ENCODE measurements around the gene CMTM4.

Gene CMTM4

DNA sequence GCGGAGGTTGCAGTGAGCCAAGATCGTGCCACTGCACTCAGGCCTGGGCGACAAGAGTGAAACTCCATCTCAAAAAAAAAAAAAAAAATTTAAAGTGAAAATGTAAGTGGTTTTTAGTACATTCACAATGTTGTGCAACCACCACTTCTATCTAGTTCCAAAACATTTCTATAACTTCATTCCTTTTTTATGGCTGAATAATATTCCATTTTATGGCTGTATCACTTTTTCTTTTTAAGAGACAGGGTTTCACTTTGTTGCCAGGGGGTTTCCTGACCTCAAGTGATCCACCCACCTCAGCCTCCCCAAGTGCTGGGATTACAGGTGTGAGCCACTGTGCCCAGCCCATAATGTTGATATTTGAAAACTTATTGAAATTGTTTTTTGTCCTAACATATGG lies 103.7 kb downstream of the CMTM4 start:
- no peaks in the 10 kb centered on the region for H4K20me1 ChIP-seq (ENCODE audit: insufficient read depth)
- H3K9ac ChIP-seq = no peak overlapping the region
- no peaks in the 10 kb centered on the region for H3K36me3 ChIP-seq (ENCODE audit: insufficient read depth)
- H3K79me2 ChIP-seq (ENCODE audit: insufficient read depth, low read depth) = no peaks in the 10 kb centered on the region
- H3K27me3 ChIP-seq (ENCODE audit: insufficient read depth, low read depth) = peaks cover 7% of the 10 kb centered on the region; the same call in 1 of the 2 replicates
- no peak overlapping the region for H3K27ac ChIP-seq
- TF ChIP-seq, protein P1, sequence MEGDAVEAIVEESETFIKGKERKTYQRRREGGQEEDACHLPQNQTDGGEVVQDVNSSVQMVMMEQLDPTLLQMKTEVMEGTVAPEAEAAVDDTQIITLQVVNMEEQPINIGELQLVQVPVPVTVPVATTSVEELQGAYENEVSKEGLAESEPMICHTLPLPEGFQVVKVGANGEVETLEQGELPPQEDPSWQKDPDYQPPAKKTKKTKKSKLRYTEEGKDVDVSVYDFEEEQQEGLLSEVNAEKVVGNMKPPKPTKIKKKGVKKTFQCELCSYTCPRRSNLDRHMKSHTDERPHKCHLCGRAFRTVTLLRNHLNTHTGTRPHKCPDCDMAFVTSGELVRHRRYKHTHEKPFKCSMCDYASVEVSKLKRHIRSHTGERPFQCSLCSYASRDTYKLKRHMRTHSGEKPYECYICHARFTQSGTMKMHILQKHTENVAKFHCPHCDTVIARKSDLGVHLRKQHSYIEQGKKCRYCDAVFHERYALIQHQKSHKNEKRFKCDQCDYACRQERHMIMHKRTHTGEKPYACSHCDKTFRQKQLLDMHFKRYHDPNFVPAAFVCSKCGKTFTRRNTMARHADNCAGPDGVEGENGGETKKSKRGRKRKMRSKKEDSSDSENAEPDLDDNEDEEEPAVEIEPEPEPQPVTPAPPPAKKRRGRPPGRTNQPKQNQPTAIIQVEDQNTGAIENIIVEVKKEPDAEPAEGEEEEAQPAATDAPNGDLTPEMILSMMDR (conservative IDR thresholded peaks at IDR 0.05; ENCODE audit: low read depth, low read length) = no peak
- H3K4me2 ChIP-seq = no peak overlapping the region
- no peak overlapping the region for H3K4me3 ChIP-seq (IDR thresholded peaks at IDR 0.05; ENCODE audit: insufficient read depth, low read depth, low read length)
- no peak overlapping the region for H2AFZ ChIP-seq (ENCODE audit: low read depth)
- peaks cover 12% of the 10 kb centered on the region for H3K4me1 ChIP-seq (ENCODE audit: low read depth, poor library complexity, severe bottlenecking)

DNA sequence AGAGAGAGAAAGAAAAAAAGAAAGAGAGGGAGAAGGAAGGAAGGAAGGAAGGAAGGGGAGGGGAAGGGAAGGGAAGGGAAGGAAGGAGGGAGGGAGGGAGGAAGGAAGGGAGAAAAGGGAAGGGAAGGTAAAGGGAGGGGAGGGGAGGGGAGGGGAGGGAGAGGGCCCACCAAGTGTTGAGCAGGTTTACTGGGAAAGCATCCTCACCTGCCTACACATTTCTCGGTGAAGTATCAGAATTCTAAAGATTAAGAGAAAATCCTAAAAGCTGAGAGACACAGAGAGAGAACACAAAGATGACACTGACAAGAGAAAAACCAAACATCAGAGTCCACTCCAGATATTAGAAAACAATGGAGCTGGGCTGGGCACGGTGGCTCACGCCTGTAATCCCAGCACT lies 104.3 kb downstream of the CMTM4 start:
- Histone ChIP-seq H3K27ac (no peak overlapping the region), H3K79me2 (ENCODE audit: insufficient read depth, low read depth) (no peaks in the 10 kb centered on the region), H3K4me2 (no peak overlapping the region), H3K4me3 (IDR thresholded peaks at IDR 0.05; ENCODE audit: insufficient read depth, low read depth, low read length) (no peak overlapping the region), H2AFZ (ENCODE audit: low read depth) (no peak overlapping the region), H3K4me1 (ENCODE audit: low read depth, poor library complexity, severe bottlenecking) (peaks cover 12% of the 10 kb centered on the region), H3K36me3 (ENCODE audit: insufficient read depth) (no peaks in the 10 kb centered on the region), H3K27me3 (ENCODE audit: insufficient read depth, low read depth) (peaks cover 7% of the 10 kb centered on the region; the same call in 1 of the 2 replicates), H3K9ac (no peak overlapping the region), H4K20me1 (ENCODE audit: insufficient read depth) (no peaks in the 10 kb centered on the region)
- TF ChIP-seq, protein P1 (conservative IDR thresholded peaks at IDR 0.05; ENCODE audit: low read depth, low read length) = no peak

DNA sequence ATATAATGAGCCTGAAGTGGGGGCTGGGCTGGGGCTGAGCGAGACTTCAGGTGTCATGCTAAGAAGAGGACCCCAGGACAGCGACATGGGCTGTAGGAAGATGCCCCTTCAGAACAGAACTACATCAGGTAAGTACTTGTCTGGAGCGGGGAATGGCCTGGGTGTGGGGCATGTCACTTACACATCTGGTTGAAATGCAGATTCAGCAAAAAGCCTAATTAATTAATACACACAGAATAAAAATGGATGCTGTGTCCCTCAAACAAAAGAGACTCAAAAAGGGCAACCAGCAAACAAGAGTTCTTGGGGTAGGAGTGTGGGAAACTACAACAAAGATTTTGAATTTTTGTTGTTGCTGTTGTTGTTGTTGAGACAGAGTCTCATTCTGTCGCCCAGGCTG lies 105.5 kb downstream of the CMTM4 start:
- H3K4me3 ChIP-seq (IDR thresholded peaks at IDR 0.05; ENCODE audit: insufficient read depth, low read depth, low read length) = no peak overlapping the region
- TF ChIP-seq, protein P1 (conservative IDR thresholded peaks at IDR 0.05; ENCODE audit: low read depth, low read length) = no peak
- H3K4me1 ChIP-seq (ENCODE audit: low read depth, poor library complexity, severe bottlenecking) = peaks cover 12% of the 10 kb centered on the region
- H3K27ac ChIP-seq = no peak overlapping the region
- peaks cover 7% of the 10 kb centered on the region; the same call in 1 of the 2 replicates for H3K27me3 ChIP-seq (ENCODE audit: insufficient read depth, low read depth)
- no peak overlapping the region for H3K4me2 ChIP-seq
- H3K36me3 ChIP-seq (ENCODE audit: insufficient read depth) = no peaks in the 10 kb centered on the region
- H2AFZ ChIP-seq (ENCODE audit: low read depth) = no peak overlapping the region
- H4K20me1 ChIP-seq (ENCODE audit: insufficient read depth) = no peaks in the 10 kb centered on the region
- H3K79me2 ChIP-seq (ENCODE audit: insufficient read depth, low read depth) = no peaks in the 10 kb centered on the region
- no peak overlapping the region for H3K9ac ChIP-seq

DNA sequence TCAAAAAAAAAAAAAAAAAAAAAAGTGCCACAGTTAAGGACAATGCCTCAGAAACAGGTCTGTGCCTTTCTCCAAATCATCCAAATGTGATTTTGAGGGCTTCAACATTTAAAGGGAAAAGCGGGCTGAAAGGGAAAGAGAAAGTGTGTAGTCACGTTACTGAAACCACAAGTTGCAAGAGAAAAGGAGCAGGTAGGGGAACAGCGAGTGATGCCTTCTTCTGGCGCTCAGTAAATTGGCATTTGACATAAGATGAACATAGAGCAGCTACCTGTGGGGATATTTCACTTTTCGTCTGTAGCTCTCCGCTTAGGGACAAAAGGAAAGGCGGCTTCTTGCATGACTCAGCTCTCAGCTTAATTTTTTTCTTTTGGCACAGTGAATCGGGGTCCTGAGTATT lies 106.2 kb downstream of the CMTM4 start:
- H3K4me3 ChIP-seq (IDR thresholded peaks at IDR 0.05; ENCODE audit: insufficient read depth, low read depth, low read length) = no peak overlapping the region
- TF ChIP-seq, protein P1 (conservative IDR thresholded peaks at IDR 0.05; ENCODE audit: low read depth, low read length) = no peak

More for the DNA sequence above, 106.2 kb downstream of the CMTM4 start:
- peak overlapping the region; percentile 65 for H3K4me2 ChIP-seq
- peaks cover 7% of the 10 kb centered on the region; the same call in 1 of the 2 replicates for H3K27me3 ChIP-seq (ENCODE audit: insufficient read depth, low read depth)
- H3K4me1 ChIP-seq (ENCODE audit: low read depth, poor library complexity, severe bottlenecking) = peaks cover 12% of the 10 kb centered on the region
- H2AFZ ChIP-seq (ENCODE audit: low read depth) = peak overlapping the region; percentile 16; the same call in 1 of the 2 replicates
- no peaks in the 10 kb centered on the region for H3K79me2 ChIP-seq (ENCODE audit: insufficient read depth, low read depth)
- no peak overlapping the region; the same call in 1 of the 2 replicates for H3K9ac ChIP-seq
- no peaks in the 10 kb centered on the region for H3K36me3 ChIP-seq (ENCODE audit: insufficient read depth)
- no peaks in the 10 kb centered on the region for H4K20me1 ChIP-seq (ENCODE audit: insufficient read depth)
- no peak overlapping the region for H3K27ac ChIP-seq
